IMR-90 (cell line): ENCODE measurements around the gene CHPT1. TPM values are rescaled to one million over a fixed set of nuclear protein-coding genes. Genes with fewer than 3 reads are reported as not detected.

Experiments
- ATAC-seq: fragments of 200-7000 bp; cut with Tn5 transposase; 2 replicates; pipeline ENCODE4 v1.9.1; 2020; ENCODE audit warnings: low read depth, mild to moderate bottlenecking, moderate library complexity
- BruUV-seq: library from RNA; stranded (reverse); fragments of 400-500 nt; replicated peaks from 2 replicates; lab custom pipeline; 2021; lab: Mats Ljungman, UMichigan
- CTCF ChIA-PET: fragments of 300-600 bp; formaldehyde crosslinking; extraction: SDS; loops from one replicate; lab custom pipeline; 2021; ENCODE audit warnings: antibody characterized with exemption; lab: Yijun Ruan, JAX
- POLR2A ChIA-PET: fragments of 300-600 bp; sonication (Branson Sonifier 250); formaldehyde crosslinking; loops from one replicate; lab custom pipeline; 2022; ENCODE audit warnings: antibody characterized with exemption; ENCODE audit not compliant: unreplicated experiment; lab: Charles Lee
- DNase-seq: peaks from one replicate; pipeline ENCODE4 v3.0.0; 2013
- H2AFZ ChIP-seq: replicated peaks from 2 replicates; pipeline ENCODE3; 2013; ENCODE audit warnings: low read length, mild to moderate bottlenecking; ENCODE audit not compliant: poor library complexity
- H2AK5ac ChIP-seq: 2 replicates; pipeline ENCODE4 v1.6.1; 2013; ENCODE audit warnings: low read depth, low read length, inconsistent platforms
- H2AK9ac ChIP-seq: replicated peaks from 2 replicates; pipeline ENCODE3; 2013; ENCODE audit warnings: mild to moderate bottlenecking, low read depth, low read length, moderate library complexity; ENCODE audit not compliant: poor library complexity
- H2BK120ac ChIP-seq: 2 replicates; pipeline ENCODE4 v1.6.1; 2013; ENCODE audit warnings: low read depth, low read length, inconsistent platforms
- H2BK15ac ChIP-seq: 3 replicates; pipeline ENCODE4 v1.6.1; 2013; ENCODE audit warnings: low read depth, low read length, inconsistent platforms
- H2BK20ac ChIP-seq: 2 replicates; pipeline ENCODE4 v1.6.1; 2013; ENCODE audit warnings: low read depth, mild to moderate bottlenecking, inconsistent platforms, low read length, moderate library complexity
- H2BK5ac ChIP-seq: 2 replicates; pipeline ENCODE4 v1.6.1; 2013; ENCODE audit warnings: mild to moderate bottlenecking, low read depth, low read length, inconsistent platforms; ENCODE audit not compliant: poor library complexity, severe bottlenecking
- H3K14ac ChIP-seq: replicated peaks from 2 replicates; pipeline ENCODE4 v1.6.1; 2013; ENCODE audit warnings: low read depth, low read length, inconsistent platforms
- H3K18ac ChIP-seq: 2 replicates; pipeline ENCODE4 v1.6.1; 2013; ENCODE audit warnings: low read depth, low read length, control low read depth
- H3K23ac ChIP-seq: 2 replicates; pipeline ENCODE4 v1.6.1; 2013; ENCODE audit warnings: low read depth, low read length, inconsistent platforms
- H3K27ac ChIP-seq: 2 replicates; pipeline ENCODE4 v1.5.1; 2013; ENCODE audit warnings: mild to moderate bottlenecking, control low read depth, low read length; ENCODE audit not compliant: insufficient read depth
- H3K27me3 ChIP-seq: 2 replicates; pipeline ENCODE4 v1.6.1; 2013; ENCODE audit warnings: low read length; ENCODE audit not compliant: control insufficient read depth, insufficient read depth
- H3K36me3 ChIP-seq: 2 replicates; pipeline ENCODE4 v1.6.1; 2013; ENCODE audit warnings: low read length, mixed read lengths; ENCODE audit not compliant: control insufficient read depth, insufficient read depth
- H3K4ac ChIP-seq: 2 replicates; pipeline ENCODE4 v1.6.1; 2013; ENCODE audit warnings: low read depth, low read length, inconsistent platforms
- H3K4me1 ChIP-seq: 2 replicates; pipeline ENCODE4 v1.6.1; 2013; ENCODE audit warnings: low read length, mixed read lengths; ENCODE audit not compliant: control insufficient read depth, insufficient read depth
- H3K4me2 ChIP-seq: 2 replicates; pipeline ENCODE4 v1.6.1; 2013; ENCODE audit warnings: low read depth, mild to moderate bottlenecking, control low read depth, low read length, moderate library complexity
- H3K4me3 ChIP-seq: 2 replicates; pipeline ENCODE4 v1.5.1; 2013; ENCODE audit warnings: low read depth, mild to moderate bottlenecking, control low read depth, low read length, moderate library complexity; ENCODE audit not compliant: insufficient read depth
- H3K56ac ChIP-seq: 2 replicates; pipeline ENCODE4 v1.6.1; 2013; ENCODE audit warnings: low read length, inconsistent platforms; ENCODE audit not compliant: insufficient read depth; ENCODE audit errors: extremely low read depth
- H3K79me1 ChIP-seq, 2 experiments: 2 replicates each; pipeline ENCODE4 v1.6.1; 2013; ENCODE audit warnings: low read length in 2 of 2, inconsistent platforms in 1 of 2, low read depth in 1 of 2
- H3K9ac ChIP-seq: 2 replicates; pipeline ENCODE4 v1.6.1; 2013; ENCODE audit warnings: low read depth, low read length, control low read depth
- H3K9me1 ChIP-seq: 2 replicates; pipeline ENCODE4 v1.6.1; 2013; ENCODE audit warnings: low read length, inconsistent platforms; ENCODE audit not compliant: insufficient read depth
- H3K9me3 ChIP-seq: 2 replicates; pipeline ENCODE4 v1.6.1; 2013; ENCODE audit warnings: low read length; ENCODE audit not compliant: control insufficient read depth, insufficient read depth
- H4K20me1 ChIP-seq: 2 replicates; pipeline ENCODE4 v1.6.1; 2013; ENCODE audit warnings: low read length, inconsistent platforms; ENCODE audit not compliant: insufficient read depth
- H4K5ac ChIP-seq: 2 replicates; pipeline ENCODE4 v1.6.1; 2013; ENCODE audit warnings: mild to moderate bottlenecking, low read depth, low read length, control low read depth
- H4K8ac ChIP-seq, 2 experiments: 2 replicates each; pipeline ENCODE4 v1.6.1; 2013; ENCODE audit warnings: low read depth in 2 of 2, low read length in 2 of 2, control low read depth in 1 of 2, inconsistent platforms in 1 of 2
- H4K91ac ChIP-seq: 2 replicates; pipeline ENCODE4 v1.6.1; 2013; ENCODE audit warnings: low read depth, low read length, inconsistent platforms; ENCODE audit not compliant: insufficient read depth
- BHLHE40 ChIP-seq: fragments of 150-350 bp; IDR thresholded peaks from 2 replicates; pipeline ENCODE4 v1.6.1; 2016; ENCODE audit warnings: mild to moderate bottlenecking, low read depth, low read length
- CEBPB ChIP-seq: IDR thresholded peaks from 2 replicates; pipeline ENCODE4 v1.6.1; 2012; ENCODE audit warnings: low read depth, low read length, improper control_type of control experiment
- CTCF ChIP-seq: conservative IDR thresholded peaks from 2 replicates; pipeline ENCODE4 v1.5.1; 2012; ENCODE audit warnings: mild to moderate bottlenecking, low read depth, low read length, improper control_type of control experiment
- MXI1 ChIP-seq: IDR thresholded peaks from 2 replicates; pipeline ENCODE4 v1.6.1; 2012; ENCODE audit warnings: low read depth, mild to moderate bottlenecking, low read length, moderate library complexity, borderline replicate concordance
- POLR2A ChIP-seq: IDR thresholded peaks from 2 replicates; pipeline ENCODE4 v1.6.1; 2012; ENCODE audit warnings: mild to moderate bottlenecking, low read depth, low read length
- SMC3 ChIP-seq: fragments of 150-350 bp; IDR thresholded peaks from 2 replicates; pipeline ENCODE4 v1.6.1; 2016; ENCODE audit warnings: low read depth, mild to moderate bottlenecking, antibody characterized with exemption, low read length, moderate library complexity
- WGBS, 2 experiments: methylation state at CpG; one replicate each; pipeline versions ENCODE4 v1.1.5 to v1.1.7; 2013; ENCODE audit warnings: missing lambda C conversion rate in 2 of 2; ENCODE audit not compliant: insufficient read length in 1 of 2; ENCODE audit errors: extremely low coverage in 2 of 2; 5-methylcytosine and 5-hydroxymethylcytosine counted together
- dilution Hi-C: fragments of 300-500 bp; cut with HindIII; formaldehyde crosslinking; loops from one replicate; pipeline ENCODE4 v1.14.3; 2018; ENCODE audit warnings: low sequenced_read_pairs; ENCODE audit not compliant: unreplicated experiment
- in situ Hi-C: fragments of 300-500 bp; cut with MboI; formaldehyde crosslinking; loops from 3 replicates; pipeline ENCODE4 v1.14.3; 2019; ENCODE audit warnings: low sequenced_read_pairs, inconsistent platforms, mixed read lengths
- intact Hi-C: fragments of 100-400 bp; cut with micrococcal nuclease; formaldehyde crosslinking; loops from 2 replicates; pipeline ENCODE4 v1.10.0; 2022
- polyA plus RNA-seq, 3 experiments: library from polyadenylated mRNA; depleted of rRNA; stranded (reverse); fragments of >200 nt; gene quantifications; 2 replicates each; pipeline ENCODE4 v1.2.3, GENCODE V29; 2012; ENCODE audit warnings: low replicate concordance in 1 of 3
- total RNA-seq: library from RNA; depleted of rRNA; stranded (reverse); fragments of >200 nt; gene quantifications from 2 replicates; pipeline ENCODE4 v1.2.3, GENCODE V29; 2012

CHPT1 gene
- total and polyA plus RNA-seq, 2 of the 4 experiments (the other 2 are of a cell fraction) = 8.1 to 11.7 TPM

- in situ Hi-C loops = no loop called here
- no peaks in the 10 kb centered on the region for H3K36me3 ChIP-seq
- no peak for ATAC-seq
Observed at GRCh38 chr12:101696251-101697196, 916 bp upstream of the CHPT1 start.

More at GRCh38 chr12:101696251-101697196, 916 bp upstream of the CHPT1 start:
- dilution Hi-C loops = no loop called here
- Histone ChIP-seq H2AK9ac (peak overlapping the region; percentile 76), H3K18ac (no peak overlapping the region), H2BK5ac (no peak overlapping the region), H3K9me3 (peaks cover 2% of the 10 kb centered on the region), H3K14ac (no peak overlapping the region), H3K4me2 (peak overlapping the region; percentile 86), H4K91ac (peak overlapping the region; percentile 9; the same call in 1 of the 2 replicates), H4K20me1 (no peaks in the 10 kb centered on the region), H3K27me3 (no peaks in the 10 kb centered on the region), H3K4ac (no peak overlapping the region), H3K4me3 (peak overlapping the region; percentile 99), H2BK120ac (no peak overlapping the region; the same call in 1 of the 2 replicates), H3K9me1 (no peaks in the 10 kb centered on the region), H3K27ac (no peak overlapping the region), H2BK20ac (no peak overlapping the region), H2AK5ac (no peak overlapping the region), H2AFZ (peak overlapping the region; percentile 97), H4K8ac (peak overlapping the region in 1 of 2 experiments; percentile 75; a peak in 1 of 4 replicates), H3K56ac (no peak overlapping the region), H3K23ac (peak overlapping the region; percentile 94), H2BK15ac (peak overlapping the region; percentile 32; the same call in 1 of the 3 replicates), H4K5ac (no peak overlapping the region), H3K4me1 (peaks cover 7% of the 10 kb centered on the region), H3K9ac (peak overlapping the region; percentile 40), H3K79me1 (peaks cover 3 to 5% of the 10 kb centered on the region in 2 experiments; a peak in 2 of 4 replicates)
- ChIA-PET CTCF (no interaction called here), POLR2A (no interaction called here)
- DNase-seq = no peak
- TF ChIP-seq MXI1 (no peak), CEBPB (peak; percentile 44; the same call in 1 of the 2 replicates), CTCF (no peak), SMC3 (no peak), BHLHE40 (no peak), POLR2A (no peak)
- 39% methylated on average over 6 of the region's 18 CpGs; no CpG with 5 or more reads in 1 of the 2 experiments for WGBS, 2 experiments
- no TSS peak for BruUV-seq
- intact Hi-C loops = loop anchor here (2.0 kb wide), 1 partner anchor 282 kb away; no protein-coding TSS in a partner anchor
